GM18909 (cell line): ENCODE data around the gene TUBA1A.
A peak's percentile ranks its signal among the peaks of the same experiment; 100 is the strongest.
"Not testable (repeated sequence)": the region's sequence is repeated elsewhere in the genome, so short reads cannot be mapped to it uniquely, and the experiment has no call there.

Experiments
- ATAC-seq: cut with Tn5 transposase; IDR thresholded peaks from one replicate; pipeline ENCODE4 v1.9.1; 2021; ENCODE audit warnings: mild to moderate bottlenecking; ENCODE audit not compliant: unreplicated experiment, poor library complexity

Gene TUBA1A

GRCh38 chr12:49201595-49202295 lies 12.9 kb upstream of the TUBA1A start:
- ATAC-seq: no peak

GRCh38 chr12:49200919-49201594 lies 12.2 kb upstream of the TUBA1A start:
- ATAC-seq: no peak

- ATAC-seq: no peak
These were observed 9.7 kb upstream of the TUBA1A start for GRCh38 chr12:49198431-49199155.

- ATAC-seq: no peak
These were observed 8.4 kb upstream of the TUBA1A start for GRCh38 chr12:49197256-49197655.

GRCh38 chr12:49195736-49196135 lies 6.9 kb upstream of the TUBA1A start:
- no peak for ATAC-seq

- not testable (repeated sequence) for ATAC-seq
These were observed 4.9 kb upstream of the TUBA1A start for GRCh38 chr12:49193746-49194145.

GRCh38 chr12:49191498-49191897 lies 2.6 kb upstream of the TUBA1A start:
- ATAC-seq: not testable (repeated sequence)

- ATAC-seq: no peak
These were observed 2.1 kb upstream of the TUBA1A start for GRCh38 chr12:49190974-49191373.

- ATAC-seq: no peak
These were observed 1.1 kb upstream of the TUBA1A start for GRCh38 chr12:49189731-49190716.

- peak; percentile 53 for ATAC-seq
These were observed 522 bp downstream of the TUBA1A start for GRCh38 chr12:49188201-49188915.

- ATAC-seq: no peak
These were observed 1.7 kb downstream of the TUBA1A start for GRCh38 chr12:49187184-49187583.

GRCh38 chr12:49186307-49186706 lies 2.6 kb downstream of the TUBA1A start:
- not testable (repeated sequence) for ATAC-seq

GRCh38 chr12:49184697-49185096 lies 4.2 kb downstream of the TUBA1A start:
- ATAC-seq: not testable (repeated sequence)

- ATAC-seq: not testable (repeated sequence)
These were observed 5.5 kb downstream of the TUBA1A start for GRCh38 chr12:49183214-49183950.

GRCh38 chr12:49174218-49174617 lies 14.7 kb downstream of the TUBA1A start:
- ATAC-seq: no peak

- ATAC-seq: no peak
These were observed 18.0 kb downstream of the TUBA1A start for GRCh38 chr12:49170924-49171323.

- no peak for ATAC-seq
These were observed 23.8 kb downstream of the TUBA1A start for GRCh38 chr12:49165114-49165513.

- ATAC-seq: not testable (repeated sequence)
These were observed 27.0 kb downstream of the TUBA1A start for GRCh38 chr12:49161901-49162300.
